K562 (cell line): ENCODE measurements around the gene IL6ST. TPM values are rescaled to one million over a fixed set of nuclear protein-coding genes. Genes with fewer than 3 reads are reported as not detected.

Experiments
- ATAC-seq: fragments of 200-7000 bp; cut with Tn5 transposase; 3 replicates; pipeline ENCODE4 v1.9.1; 2020; ENCODE audit warnings: moderate library complexity
- BruUV-seq: library from RNA; stranded (reverse); fragments of 400-500 nt; replicated peaks from 2 replicates; lab custom pipeline; 2021; lab: Mats Ljungman, UMichigan
- CTCF ChIA-PET: fragments of 300-600 bp; formaldehyde crosslinking; extraction: SDS; loops from one replicate; lab custom pipeline; 2021; ENCODE audit warnings: low intra/inter-chr PET ratio; lab: Yijun Ruan, JAX
- POLR2A ChIA-PET: fragments of 300-600, 350-650 bp; sonication (Branson Sonifier 250); formaldehyde crosslinking; extraction: SDS; loops from one replicate; lab custom pipeline; 2021; ENCODE audit warnings: antibody characterized with exemption, inconsistent platforms; lab: Yijun Ruan, JAX
- DNase-seq, 4 experiments: peaks; one replicate each; pipeline versions ENCODE4 v3.0.0 to v3.0.0-alpha.2; 2011 to 2018; ENCODE audit warnings: low spot score in 3 of 4, mixed read lengths in 3 of 4; ENCODE audit errors: extremely low read depth in 1 of 4
- FAIRE-seq: peaks from 2 replicates; lab custom pipeline; 2011; peaks lifted over from hg19 to GRCh38; lab: Jason Lieb, UNC
- H2AFZ ChIP-seq: 2 replicates; pipeline ENCODE4 v1.6.0; 2011; ENCODE audit warnings: low read depth, low read length, control low read depth, inconsistent platforms
- H3K27ac ChIP-seq: fragments of 200-600 bp; 3 replicates; pipeline ENCODE4 v1.8.0; 2011; ENCODE audit warnings: low read depth, mild to moderate bottlenecking, control low read depth, inconsistent platforms, low read length, moderate library complexity, mixed read lengths; ENCODE audit errors: extremely low read depth
- H3K27me3 ChIP-seq, 2 experiments: fragments of 300-600 bp in 1 of 2; 2 replicates in 1 of 2; 3 replicates in 1 of 2; pipeline versions ENCODE4 v1.6.0 to v1.8.0; 2011; ENCODE audit warnings: inconsistent platforms in 2 of 2, low read length in 2 of 2, mild to moderate bottlenecking in 1 of 2, mixed read lengths in 1 of 2, moderate library complexity in 1 of 2; ENCODE audit not compliant: control insufficient read depth in 2 of 2, insufficient read depth in 2 of 2
- H3K36me3 ChIP-seq: fragments of 300-600 bp; 3 replicates; pipeline ENCODE4 v1.8.0; 2011; ENCODE audit warnings: mild to moderate bottlenecking, low read length, inconsistent platforms; ENCODE audit not compliant: control insufficient read depth, insufficient read depth
- H3K4me1 ChIP-seq, 2 experiments: fragments of 200-600 bp in 1 of 2; replicated peaks in 1 of 2; 2 replicates in 1 of 2; 3 replicates in 1 of 2; pipeline versions ENCODE4 v1.5.1 to v1.8.0; 2011; ENCODE audit warnings: inconsistent platforms in 2 of 2, low read length in 2 of 2, mild to moderate bottlenecking in 1 of 2, mixed read lengths in 1 of 2, moderate library complexity in 1 of 2; ENCODE audit not compliant: control insufficient read depth in 2 of 2, insufficient read depth in 2 of 2
- H3K4me2 ChIP-seq: 2 replicates; pipeline ENCODE4 v1.6.1; 2011; ENCODE audit warnings: low read length, control low read depth, inconsistent platforms, mixed read lengths; ENCODE audit not compliant: insufficient read depth
- H3K4me3 ChIP-seq: fragments of 200-600 bp; sonication (generic), shearing (Covaris generic); 2 replicates; pipeline ENCODE4 v1.5.1; 2016; ENCODE audit warnings: control low read depth, inconsistent platforms
- H3K79me2 ChIP-seq: fragments of 200-600 bp; 3 replicates; pipeline ENCODE4 v1.8.0; 2011; ENCODE audit warnings: low read length, inconsistent platforms; ENCODE audit not compliant: control insufficient read depth, insufficient read depth
- H3K9ac ChIP-seq, 2 experiments: 2 replicates each; pipeline versions ENCODE4 v1.6.0 to v1.6.1; 2011; ENCODE audit warnings: low read depth in 2 of 2, low read length in 2 of 2, control low read depth in 1 of 2, inconsistent platforms in 1 of 2, mild to moderate bottlenecking in 1 of 2, mixed read lengths in 1 of 2; ENCODE audit not compliant: insufficient read depth in 1 of 2
- H3K9me1 ChIP-seq: one replicate; pipeline ENCODE4 v1.6.0; 2011; ENCODE audit warnings: inconsistent platforms, mild to moderate bottlenecking, low read length, moderate library complexity; ENCODE audit not compliant: control insufficient read depth, insufficient read depth
- H3K9me3 ChIP-seq: replicated peaks from 2 replicates; pipeline ENCODE4 v1.5.1; 2011; ENCODE audit warnings: low read depth, low read length, inconsistent platforms; ENCODE audit not compliant: control insufficient read depth, insufficient read depth
- H4K20me1 ChIP-seq: replicated peaks from 2 replicates; pipeline ENCODE4 v1.6.1; 2011; ENCODE audit warnings: low read length, inconsistent platforms, mixed read lengths; ENCODE audit not compliant: control insufficient read depth, insufficient read depth
- HLTF ChIP-seq: fragments of 450-650 bp; IDR thresholded peaks from 2 replicates; pipeline ENCODE4 v1.6.1; 2016
- HSF4 ChIP-seq: fragments of 250-450 bp; sonication (Bioruptor Pico); IDR thresholded peaks from 2 replicates; pipeline ENCODE4 v2.1.2; 2022; ENCODE audit warnings: mild to moderate bottlenecking, moderate library complexity, borderline replicate concordance
- MBD1 ChIP-seq: fragments of 250-450 bp; sonication (Bioruptor Pico); IDR thresholded peaks from 2 replicates; pipeline ENCODE4 v1.8.0; 2022; ENCODE audit warnings: inconsistent platforms
- NFIX ChIP-seq: fragments of 250-450 bp; sonication (Bioruptor Pico); IDR thresholded peaks from 2 replicates; pipeline ENCODE4 v1.4.0; 2020; ENCODE audit warnings: low read depth, mild to moderate bottlenecking, moderate library complexity
- POU5F1 ChIP-seq: fragments of 150-350 bp; IDR thresholded peaks from 2 replicates; pipeline ENCODE4 v1.6.1; 2014; ENCODE audit warnings: borderline replicate concordance, low read length, low read depth, mild to moderate bottlenecking; ENCODE audit not compliant: partially characterized antibody
- PRDM10 ChIP-seq: fragments of 450-650 bp; IDR thresholded peaks from 2 replicates; pipeline ENCODE4 v1.6.1; 2018; ENCODE audit not compliant: partially characterized antibody
- ZZZ3 ChIP-seq: fragments of 450-650 bp; IDR thresholded peaks from 2 replicates; pipeline ENCODE4 v1.6.1; 2016; ENCODE audit warnings: antibody characterized with exemption, mild to moderate bottlenecking, moderate library complexity
- in situ Hi-C: fragments of 300-500 bp; cut with MboI; formaldehyde crosslinking; loops from 4 replicates; pipeline ENCODE4 v1.15.0; 2018; ENCODE audit warnings: inconsistent platforms, mixed read lengths
- intact Hi-C: fragments of 100-400 bp; cut with micrococcal nuclease; formaldehyde crosslinking; loops from 2 replicates; pipeline ENCODE4 v1.14.2; 2022
- polyA plus RNA-seq, 8 experiments: library from polyadenylated mRNA; depleted of rRNA in 4 of 8; stranded (reverse) in 5 of 8; unstranded in 3 of 8; fragments of >200 nt; fragmentation: Nextera tagmentation in 2 of 8; fragmentation: Illumina TruSeq in 1 of 8; extraction: Ambion mirVana in 2 of 8; extraction: Trizol in 1 of 8; gene quantifications; 2 replicates each; pipeline versions ENCODE4 v1.2.1 to v1.2.3, GENCODE V29; 2011 to 2014; ENCODE audit warnings: inconsistent platforms in 1 of 8, missing spikeins in 1 of 8
- total RNA-seq, 7 experiments: library from RNA; depleted of rRNA in 6 of 7; stranded (reverse); fragments of >200 nt in 6 of 7; fragmentation: Illumina TruSeq in 2 of 7; extraction: Trizol in 2 of 7; gene quantifications; 2 replicates each; pipeline versions ENCODE4 v1.2.1 to v1.2.3, GENCODE V29; 2011 to 2021; ENCODE audit warnings: low replicate concordance in 1 of 7

IL6ST gene
- total and polyA plus RNA-seq, 9 of the 15 experiments (the other 6 are each of a cell fraction or from before 2014, with no cell fraction given) = 2.0 to 27.0 (median 7.9) TPM

GRCh38 chr5:55900776-55901175, 94.0 kb downstream of the IL6ST start:
- Histone ChIP-seq H3K9me1 (no peaks in the 10 kb centered on the region), H3K36me3 (no peaks in the 10 kb centered on the region), H3K4me2 (no peak overlapping the region), H3K27ac (no peak overlapping the region), H3K9ac (no peak overlapping the region), H3K4me3 (no peak overlapping the region), H3K27me3 (peaks cover 17 to 30% of the 10 kb centered on the region in 2 experiments), H3K9me3 (no peaks in the 10 kb centered on the region)
- DNase-seq = no peak
- ATAC-seq = no peak
- TF ChIP-seq PRDM10 (no peak), NFIX (no peak), ZZZ3 (no peak), HLTF (no peak), POU5F1 (no peak), HSF4 (CRISPR knock-in tag) (no peak), MBD1 (CRISPR knock-in tag) (no peak)
- TF ChIP-seq, all 486 proteins: peak for 0
- no peaks in the 10 kb centered on the region for H3K79me2 ChIP-seq
- CTCF ChIA-PET = no interaction called here
- H2AFZ ChIP-seq = no peak overlapping the region
- POLR2A ChIA-PET = no interaction called here
- intact Hi-C loops (no loop called here), in situ Hi-C loops (no loop called here)
- H3K4me1 ChIP-seq = no peaks in the 10 kb centered on the region
- H4K20me1 ChIP-seq = no peaks in the 10 kb centered on the region
- BruUV-seq = no TSS peak
- no peak for FAIRE-seq
